ENCODE measurements around the gene PSMD13.
A peak's percentile ranks its signal among the peaks of the same experiment; 100 is the strongest.
"Not testable (repeated sequence)": the region's sequence is repeated elsewhere in the genome, so short reads cannot be mapped to it uniquely, and the experiment has no call there.

Gene PSMD13

GRCh38 chr11:223026-223789 lies 13.6 kb upstream of the PSMD13 start:
- H3K4me1 ChIP-seq (ENCODE audit: control insufficient read depth, insufficient read depth, low read length), result no peaks in the 10 kb centered on the region
- no peak overlapping the region for H3K9ac ChIP-seq (ENCODE audit: low read length)
- H3K9me3 ChIP-seq (ENCODE audit: control insufficient read depth, low read length), result no peaks in the 10 kb centered on the region
- no peaks in the 10 kb centered on the region for H3K27me3 ChIP-seq (ENCODE audit: control insufficient read depth, insufficient read depth, low read length)
- H3K36me3 ChIP-seq (ENCODE audit: control insufficient read depth, insufficient read depth, low read length), result no peaks in the 10 kb centered on the region
- no peak overlapping the region for H3K4me3 ChIP-seq (ENCODE audit: low read length)

GRCh38 chr11:223884-224283 lies 12.9 kb upstream of the PSMD13 start:
- H3K9me3 ChIP-seq (ENCODE audit: control insufficient read depth, low read length), result no peaks in the 10 kb centered on the region
- no peaks in the 10 kb centered on the region for H3K36me3 ChIP-seq (ENCODE audit: control insufficient read depth, insufficient read depth, low read length)
- no peaks in the 10 kb centered on the region for H3K4me1 ChIP-seq (ENCODE audit: control insufficient read depth, insufficient read depth, low read length)
- H3K27me3 ChIP-seq (ENCODE audit: control insufficient read depth, insufficient read depth, low read length), result no peaks in the 10 kb centered on the region
- no peak overlapping the region for H3K4me3 ChIP-seq (ENCODE audit: low read length)
- no peak overlapping the region for H3K9ac ChIP-seq (ENCODE audit: low read length)

DNA sequence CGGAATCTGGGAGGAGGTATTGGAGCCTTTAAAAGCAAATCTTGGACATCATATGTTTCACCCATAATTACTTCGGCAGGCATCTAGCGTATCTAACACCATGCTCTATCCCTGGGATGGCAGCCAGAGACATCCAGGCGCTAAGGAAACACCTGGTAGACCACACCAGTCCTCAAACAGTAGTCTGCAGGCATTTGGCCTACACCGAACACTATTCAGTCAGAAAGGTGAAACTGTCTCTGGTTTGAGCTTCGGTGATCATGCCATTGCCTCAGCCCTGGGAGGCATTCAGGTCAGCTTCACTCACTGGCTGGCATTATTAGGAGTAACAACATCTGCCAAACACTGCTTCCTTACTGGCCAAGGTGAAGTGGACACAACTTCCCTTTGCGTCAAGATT lies 12.4 kb upstream of the PSMD13 start:
- no peaks in the 10 kb centered on the region for H3K9me3 ChIP-seq (ENCODE audit: control insufficient read depth, low read length)
- no peaks in the 10 kb centered on the region for H3K4me1 ChIP-seq (ENCODE audit: control insufficient read depth, insufficient read depth, low read length)
- H3K27me3 ChIP-seq (ENCODE audit: control insufficient read depth, insufficient read depth, low read length), result no peaks in the 10 kb centered on the region
- no peaks in the 10 kb centered on the region for H3K36me3 ChIP-seq (ENCODE audit: control insufficient read depth, insufficient read depth, low read length)
- no peak overlapping the region for H3K9ac ChIP-seq (ENCODE audit: low read length)
- no peak overlapping the region for H3K4me3 ChIP-seq (ENCODE audit: low read length)

DNA sequence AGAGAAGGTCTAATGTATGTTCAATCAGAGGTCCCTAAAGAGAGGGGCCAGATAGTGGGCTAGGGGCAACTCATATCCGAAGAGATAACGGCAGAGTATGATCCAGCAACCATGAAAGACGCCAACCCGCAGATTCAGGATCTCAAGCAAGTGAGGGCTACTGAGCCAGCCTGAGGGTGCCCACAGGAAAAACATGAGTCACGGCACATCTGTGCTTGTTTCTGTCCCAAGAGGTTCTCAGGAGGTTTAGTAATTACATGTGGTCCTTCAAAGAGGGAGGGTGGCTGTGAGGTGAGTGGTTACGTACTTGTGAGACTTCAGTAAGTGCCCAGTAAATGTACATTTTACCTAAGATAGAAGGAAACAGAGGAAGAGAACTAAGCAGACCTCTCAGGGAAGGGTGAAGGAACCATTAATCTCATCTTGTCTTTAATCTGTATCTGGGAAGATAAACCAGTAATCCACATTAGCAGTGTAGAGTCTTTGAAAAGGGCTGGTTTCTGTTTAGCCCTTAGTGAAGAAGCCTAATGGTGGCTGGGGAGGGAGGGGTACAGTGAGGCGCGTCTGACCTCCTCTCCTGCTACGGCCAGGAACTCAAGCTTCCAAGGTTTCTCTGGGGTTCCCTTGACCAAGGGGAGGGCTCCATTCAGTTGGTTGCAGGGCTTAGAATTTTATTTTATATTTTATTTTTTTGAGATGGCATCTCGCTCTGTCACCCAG lies 10.9 kb upstream of the PSMD13 start:
- Histone ChIP-seq H3K4me1 (ENCODE audit: control insufficient read depth, insufficient read depth, low read length) (no peaks in the 10 kb centered on the region), H3K9me3 (ENCODE audit: control insufficient read depth, low read length) (no peaks in the 10 kb centered on the region), H3K9ac (ENCODE audit: low read length) (no peak overlapping the region), H3K27me3 (ENCODE audit: control insufficient read depth, insufficient read depth, low read length) (no peaks in the 10 kb centered on the region), H3K36me3 (ENCODE audit: control insufficient read depth, insufficient read depth, low read length) (no peaks in the 10 kb centered on the region), H3K4me3 (ENCODE audit: low read length) (no peak overlapping the region)

- H3K9me3 ChIP-seq (ENCODE audit: control insufficient read depth, low read length), result no peaks in the 10 kb centered on the region
- no peak overlapping the region for H3K9ac ChIP-seq (ENCODE audit: low read length)
- no peaks in the 10 kb centered on the region for H3K27me3 ChIP-seq (ENCODE audit: control insufficient read depth, insufficient read depth, low read length)
- no peaks in the 10 kb centered on the region for H3K36me3 ChIP-seq (ENCODE audit: control insufficient read depth, insufficient read depth, low read length)
- no peaks in the 10 kb centered on the region for H3K4me1 ChIP-seq (ENCODE audit: control insufficient read depth, insufficient read depth, low read length)
- H3K4me3 ChIP-seq (ENCODE audit: low read length), result no peak overlapping the region
These were observed 8.9 kb upstream of the PSMD13 start for GRCh38 chr11:227824-228379.

GRCh38 chr11:230431-230830 lies 6.3 kb upstream of the PSMD13 start:
- H3K4me1 ChIP-seq (ENCODE audit: control insufficient read depth, insufficient read depth, low read length), result peaks cover 2% of the 10 kb centered on the region
- H3K4me3 ChIP-seq (ENCODE audit: low read length), result no peak overlapping the region
- H3K9me3 ChIP-seq (ENCODE audit: control insufficient read depth, low read length), result no peaks in the 10 kb centered on the region
- H3K36me3 ChIP-seq (ENCODE audit: control insufficient read depth, insufficient read depth, low read length), result no peaks in the 10 kb centered on the region
- no peaks in the 10 kb centered on the region for H3K27me3 ChIP-seq (ENCODE audit: control insufficient read depth, insufficient read depth, low read length)
- no peak overlapping the region for H3K9ac ChIP-seq (ENCODE audit: low read length)

DNA sequence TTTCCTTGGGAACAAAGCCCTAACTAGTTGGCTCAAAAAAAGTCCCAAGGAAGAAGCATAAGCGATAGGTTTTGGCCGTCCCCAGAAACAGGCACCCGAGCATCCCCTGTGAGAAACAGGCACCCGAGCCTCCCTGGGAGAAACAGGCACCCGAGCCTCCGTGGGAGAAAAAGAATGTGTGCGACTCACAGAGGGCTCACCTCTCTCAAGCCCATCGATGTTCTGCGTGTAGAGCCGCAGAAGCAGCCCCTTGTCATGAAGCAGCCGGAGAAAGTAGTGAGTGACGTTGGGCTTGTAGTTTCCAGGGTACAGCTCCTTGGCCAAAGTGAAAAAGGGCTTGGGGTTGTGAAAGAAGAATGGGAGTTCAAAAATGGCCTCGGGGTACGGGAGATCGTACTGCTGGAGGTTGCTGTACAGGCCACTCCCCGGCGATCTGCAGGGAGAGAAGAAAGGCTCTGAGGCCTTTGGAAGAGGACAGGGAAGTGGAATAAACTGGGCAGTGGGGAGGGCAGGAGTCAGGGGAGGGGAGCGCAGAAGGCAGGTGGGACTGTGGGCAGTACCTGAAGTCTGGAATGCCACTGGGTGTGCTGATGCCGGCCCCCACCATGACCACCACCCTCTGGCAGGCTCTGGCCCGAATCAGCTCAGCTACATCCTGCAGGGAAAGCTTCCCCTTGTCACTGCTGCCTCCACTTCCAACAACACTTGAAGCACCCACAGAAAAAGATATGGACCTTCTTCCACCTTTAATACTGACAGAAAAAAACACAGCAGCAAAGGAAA lies 3.8 kb upstream of the PSMD13 start:
- Histone ChIP-seq H3K9ac (ENCODE audit: low read length) (no peak overlapping the region), H3K4me3 (ENCODE audit: low read length) (no peak overlapping the region), H3K4me1 (ENCODE audit: control insufficient read depth, insufficient read depth, low read length) (peaks cover 11% of the 10 kb centered on the region), H3K36me3 (ENCODE audit: control insufficient read depth, insufficient read depth, low read length) (no peaks in the 10 kb centered on the region), H3K27me3 (ENCODE audit: control insufficient read depth, insufficient read depth, low read length) (no peaks in the 10 kb centered on the region), H3K9me3 (ENCODE audit: control insufficient read depth, low read length) (no peaks in the 10 kb centered on the region)

DNA sequence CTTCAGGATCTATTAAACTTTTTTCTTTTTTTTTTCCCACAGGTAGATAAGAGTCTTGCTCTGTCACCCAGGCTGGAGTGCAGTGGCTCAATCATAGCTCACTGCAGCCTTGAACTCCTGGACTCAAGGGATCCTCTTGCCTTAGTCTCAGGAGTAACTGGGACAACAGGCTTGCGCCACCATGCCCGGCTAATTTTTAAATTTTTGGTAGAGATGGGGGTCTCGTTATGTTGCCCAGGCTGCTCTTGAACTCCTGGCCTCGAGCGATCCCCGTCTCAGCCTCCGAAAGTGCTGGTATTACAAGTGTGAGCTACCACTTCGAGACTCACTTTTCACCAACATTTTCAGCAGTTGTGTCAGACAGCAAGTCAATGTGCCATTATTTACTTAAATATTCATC lies 1.6 kb upstream of the PSMD13 start:
- H3K4me1 ChIP-seq (ENCODE audit: control insufficient read depth, insufficient read depth, low read length), result peaks cover 14% of the 10 kb centered on the region
- H3K4me3 ChIP-seq (ENCODE audit: low read length), result peak overlapping the region; percentile 11
- H3K9me3 ChIP-seq (ENCODE audit: control insufficient read depth, low read length), result no peaks in the 10 kb centered on the region
- no peaks in the 10 kb centered on the region for H3K36me3 ChIP-seq (ENCODE audit: control insufficient read depth, insufficient read depth, low read length)
- peak overlapping the region; percentile 50 for H3K9ac ChIP-seq (ENCODE audit: low read length)
- no peaks in the 10 kb centered on the region for H3K27me3 ChIP-seq (ENCODE audit: control insufficient read depth, insufficient read depth, low read length)

- H3K36me3 ChIP-seq (ENCODE audit: control insufficient read depth, insufficient read depth, low read length), result no peaks in the 10 kb centered on the region
- H3K27me3 ChIP-seq (ENCODE audit: control insufficient read depth, insufficient read depth, low read length), result no peaks in the 10 kb centered on the region
- H3K4me3 ChIP-seq (ENCODE audit: low read length), result peak overlapping the region; percentile 11
- peaks cover 14% of the 10 kb centered on the region for H3K4me1 ChIP-seq (ENCODE audit: control insufficient read depth, insufficient read depth, low read length)
- no peaks in the 10 kb centered on the region for H3K9me3 ChIP-seq (ENCODE audit: control insufficient read depth, low read length)
- H3K9ac ChIP-seq (ENCODE audit: low read length), result peak overlapping the region; percentile 50
These were observed 1.2 kb upstream of the PSMD13 start for GRCh38 chr11:235609-235996.

GRCh38 chr11:235997-236773 lies 591 bp upstream of the PSMD13 start, which contains the start of gene SIRT3:
Gene SIRT3 (minus strand): TSS chr11:236342. CDS start chr11:236328, 14 bp downstream.
- no peaks in the 10 kb centered on the region for H3K9me3 ChIP-seq (ENCODE audit: control insufficient read depth, low read length)
- H3K4me3 ChIP-seq (ENCODE audit: low read length), result peak within 1 kb of the TSS; percentile 100
- peaks cover 14% of the 10 kb centered on the region for H3K4me1 ChIP-seq (ENCODE audit: control insufficient read depth, insufficient read depth, low read length)
- H3K9ac ChIP-seq (ENCODE audit: low read length), result peak within 1 kb of the TSS; percentile 79
- H3K27me3 ChIP-seq (ENCODE audit: control insufficient read depth, insufficient read depth, low read length), result no peaks in the 10 kb centered on the region
- no peaks in the 10 kb centered on the region for H3K36me3 ChIP-seq (ENCODE audit: control insufficient read depth, insufficient read depth, low read length)

- not testable (repeated sequence) for H3K9me3 ChIP-seq (ENCODE audit: control insufficient read depth, low read length); H3K9ac ChIP-seq (ENCODE audit: low read length); H3K27me3 ChIP-seq (ENCODE audit: control insufficient read depth, insufficient read depth, low read length); H3K4me3 ChIP-seq (ENCODE audit: low read length); H3K36me3 ChIP-seq (ENCODE audit: control insufficient read depth, insufficient read depth, low read length)
- H3K4me1 ChIP-seq (ENCODE audit: control insufficient read depth, insufficient read depth, low read length), result peaks cover 14% of the 10 kb centered on the region
These were observed 1.6 kb downstream of the PSMD13 start for GRCh38 chr11:238346-238745.
